ENCODE measurements around the gene NTNG1.

Gene NTNG1

GRCh38 chr1:107413546-107413945 lies 272.7 kb downstream of the NTNG1 start:
- no peak for DNase-seq (ENCODE audit: low read depth)

GRCh38 chr1:107413951-107414350 lies 273.1 kb downstream of the NTNG1 start:
- no peak for DNase-seq (ENCODE audit: low read depth)

GRCh38 chr1:107414550-107414949 lies 273.7 kb downstream of the NTNG1 start:
- no peak for DNase-seq (ENCODE audit: low read depth)

- DNase-seq (ENCODE audit: low read depth): no peak
Observed at GRCh38 chr1:107415241-107415640, 274.4 kb downstream of the NTNG1 start.

GRCh38 chr1:107419003-107419402 lies 278.2 kb downstream of the NTNG1 start:
- DNase-seq (ENCODE audit: low read depth): no peak

GRCh38 chr1:107422901-107423300 lies 282.1 kb downstream of the NTNG1 start:
- DNase-seq (ENCODE audit: low read depth): no peak

GRCh38 chr1:107430540-107431228 lies 289.8 kb downstream of the NTNG1 start:
- DNase-seq (ENCODE audit: low read depth): peak; percentile 20

- DNase-seq (ENCODE audit: low read depth): no peak
Observed at GRCh38 chr1:107432108-107432507, 291.3 kb downstream of the NTNG1 start.

GRCh38 chr1:107433068-107433467 lies 292.2 kb downstream of the NTNG1 start:
- no peak for DNase-seq (ENCODE audit: low read depth)

GRCh38 chr1:107433635-107434360 lies 293.0 kb downstream of the NTNG1 start:
- no peak for DNase-seq (ENCODE audit: low read depth)

GRCh38 chr1:107434361-107434693 lies 293.5 kb downstream of the NTNG1 start:
- no peak for DNase-seq (ENCODE audit: low read depth)

GRCh38 chr1:107436552-107437241 lies 295.9 kb downstream of the NTNG1 start:
- DNase-seq (ENCODE audit: low read depth): no peak

GRCh38 chr1:107439567-107439966 lies 298.7 kb downstream of the NTNG1 start:
- DNase-seq (ENCODE audit: low read depth): no peak

- no peak for DNase-seq (ENCODE audit: low read depth)
Observed at GRCh38 chr1:107442551-107442950, 301.7 kb downstream of the NTNG1 start.

- DNase-seq (ENCODE audit: low read depth): no peak
Observed at GRCh38 chr1:107443027-107443426, 302.2 kb downstream of the NTNG1 start.

GRCh38 chr1:107443860-107444259 lies 303.0 kb downstream of the NTNG1 start:
- no peak for DNase-seq (ENCODE audit: low read depth)

GRCh38 chr1:107444302-107444701 lies 303.5 kb downstream of the NTNG1 start:
- no peak for DNase-seq (ENCODE audit: low read depth)

GRCh38 chr1:107449326-107449725 lies 308.5 kb downstream of the NTNG1 start:
- DNase-seq (ENCODE audit: low read depth): no peak

- DNase-seq (ENCODE audit: low read depth): no peak
Observed at GRCh38 chr1:107450899-107451664, 310.2 kb downstream of the NTNG1 start.

- DNase-seq (ENCODE audit: low read depth): no peak
Observed at GRCh38 chr1:107451715-107452114, 310.9 kb downstream of the NTNG1 start.

- no peak for DNase-seq (ENCODE audit: low read depth)
Observed at GRCh38 chr1:107454791-107455190, 314.0 kb downstream of the NTNG1 start.

GRCh38 chr1:107457989-107458388 lies 317.1 kb downstream of the NTNG1 start:
- no peak for DNase-seq (ENCODE audit: low read depth)
